ENCODE measurements around the gene ADAM15. TPM values are rescaled to one million over a fixed set of nuclear protein-coding genes. Genes with fewer than 3 reads are reported as not detected.

Gene ADAM15
- total and polyA plus RNA-seq, 2 donors (not counting 1 experiment from before 2014, with no cell fraction given) = 14.6 to 28.4 TPM

- Histone ChIP-seq H3K36me3 (replicated peaks in 1 of 2; ENCODE audit: control extremely low read depth in 1 of 2, control insufficient read depth in 1 of 2, extremely low read depth in 1 of 2, insufficient read depth in 2 of 2, low read length in 1 of 2) (no peaks in the 10 kb centered on the region), H3K4me2 (replicated peaks; ENCODE audit: low read depth, low read length, poor library complexity, severe bottlenecking) (no peak overlapping the region), H3K4me3 (ENCODE audit: control extremely low read depth in 1 of 5, extremely low read depth in 1 of 5, insufficient read depth in 1 of 5, low read depth in 2 of 5, low read length in 4 of 5) (no peak overlapping the region), H3K27me3 (replicated peaks in 1 of 4; ENCODE audit: control extremely low read depth in 1 of 4, control insufficient read depth in 3 of 4, insufficient read depth in 4 of 4, low read length in 3 of 4) (peaks cover 0 to 11% (median 4%) of the 10 kb centered on the region in 4 experiments), H3K9ac (ENCODE audit: low read length) (no peak overlapping the region), H3K79me2 (ENCODE audit: control insufficient read depth, insufficient read depth, low read length) (no peaks in the 10 kb centered on the region), H3K4me1 (ENCODE audit: control insufficient read depth in 2 of 2, insufficient read depth in 2 of 2, low read length in 2 of 2) (peaks cover 9 to 11% of the 10 kb centered on the region in 2 donors), H2AFZ (ENCODE audit: insufficient read depth, low read depth, low read length, poor library complexity, severe bottlenecking) (no peak overlapping the region), H4K20me1 (ENCODE audit: control insufficient read depth, insufficient read depth, low read length, poor library complexity, severe bottlenecking) (no peaks in the 10 kb centered on the region), H3K27ac (ENCODE audit: low read length in 2 of 2) (no peak overlapping the region), H3K9me3 (ENCODE audit: control extremely low read depth in 1 of 3, control insufficient read depth in 2 of 3, insufficient read depth in 1 of 3, low read length in 2 of 3) (peaks cover 0 to 3% (median 0%) of the 10 kb centered on the region in 3 donors)
- WGBS (ENCODE audit: insufficient coverage) = 39% methylated on average over 10 of the region's 13 CpGs
- no peak overlapping the region for H3K4me3 Mint-ChIP-seq
- POLR2A ChIA-PET = no interaction called here
- CTCF ChIA-PET = interaction anchor here (1.3 to 6.8 kb wide), 5 partner anchors 50 to 79 kb away, joined by 3 to 307 read pairs (median 15); partner anchors contain the start of gene KRTCAP2
- peaks cover 15% of the 10 kb centered on the region for H3K27me3 Mint-ChIP-seq
- ATAC-seq (ENCODE audit: low read depth) (no peak), DNase-seq (peak; percentile 51)
- TF ChIP-seq CTCF (IDR thresholded peaks at IDR 0.05) (peak; percentile 29), EZH2 (IDR thresholded peaks at IDR 0.05; ENCODE audit: borderline replicate concordance, insufficient read depth, low read depth, low read length, poor library complexity, severe bottlenecking) (no peak)
- H3K9me3 Mint-ChIP-seq (ENCODE audit: insufficient read depth) = no peaks in the 10 kb centered on the region
- H3K27ac Mint-ChIP-seq = no peak overlapping the region
- peaks cover 6% of the 10 kb centered on the region for H3K4me1 Mint-ChIP-seq
- intact Hi-C loops (cut with micrococcal nuclease) = loop anchor here (5.0 kb wide), 2 partner anchors 33 to 498 kb away; partner anchors contain the start of gene EFNA1
These were observed 43.0 kb downstream of the ADAM15 start for GRCh38 chr1:155093911-155094621.

DNA sequence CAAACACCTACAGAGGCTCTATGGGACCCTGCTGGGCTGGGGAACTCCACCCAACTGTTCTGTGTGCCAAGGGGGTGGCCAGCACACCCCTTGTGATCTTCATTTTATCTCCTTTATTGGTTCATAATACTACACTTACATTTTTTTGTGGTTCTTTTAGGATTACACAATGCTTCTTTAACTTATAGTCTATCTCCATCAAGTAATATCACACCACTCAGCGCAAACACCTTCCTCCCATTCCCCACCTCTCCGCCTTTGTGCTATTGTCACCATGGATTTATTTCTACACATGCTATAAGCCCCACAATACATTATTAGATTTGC lies 43.5 kb downstream of the ADAM15 start:
- Histone ChIP-seq H3K36me3 (replicated peaks in 1 of 2; ENCODE audit: control extremely low read depth in 1 of 2, control insufficient read depth in 1 of 2, extremely low read depth in 1 of 2, insufficient read depth in 2 of 2, low read length in 1 of 2) (no peaks in the 10 kb centered on the region), H3K9ac (ENCODE audit: low read length) (no peak overlapping the region), H2AFZ (ENCODE audit: insufficient read depth, low read depth, low read length, poor library complexity, severe bottlenecking) (no peak overlapping the region), H3K4me3 (ENCODE audit: control extremely low read depth in 1 of 5, extremely low read depth in 1 of 5, insufficient read depth in 1 of 5, low read depth in 2 of 5, low read length in 4 of 5) (no peak overlapping the region), H4K20me1 (ENCODE audit: control insufficient read depth, insufficient read depth, low read length, poor library complexity, severe bottlenecking) (no peaks in the 10 kb centered on the region), H3K27me3 (replicated peaks in 1 of 4; ENCODE audit: control extremely low read depth in 1 of 4, control insufficient read depth in 3 of 4, insufficient read depth in 4 of 4, low read length in 3 of 4) (peaks cover 0 to 11% (median 4%) of the 10 kb centered on the region in 4 experiments), H3K4me2 (replicated peaks; ENCODE audit: low read depth, low read length, poor library complexity, severe bottlenecking) (no peak overlapping the region), H3K9me3 (ENCODE audit: control extremely low read depth in 1 of 3, control insufficient read depth in 2 of 3, insufficient read depth in 1 of 3, low read length in 2 of 3) (peaks cover 0 to 3% (median 0%) of the 10 kb centered on the region in 3 donors), H3K79me2 (ENCODE audit: control insufficient read depth, insufficient read depth, low read length) (no peaks in the 10 kb centered on the region), H3K4me1 (ENCODE audit: control insufficient read depth in 2 of 2, insufficient read depth in 2 of 2, low read length in 2 of 2) (peaks cover 9 to 11% of the 10 kb centered on the region in 2 donors), H3K27ac (ENCODE audit: low read length in 2 of 2) (no peak overlapping the region)
- no peak for ATAC-seq (ENCODE audit: low read depth)
- WGBS (ENCODE audit: insufficient coverage) = 100% methylated on average over 2 of the region's 2 CpGs
- intact Hi-C loops (cut with micrococcal nuclease) = loop anchor here (5.0 kb wide), 2 partner anchors 33 to 498 kb away; partner anchors contain the start of gene EFNA1
- Mint-ChIP-seq H3K4me1 (peaks cover 6% of the 10 kb centered on the region), H3K27me3 (peaks cover 15% of the 10 kb centered on the region), H3K9me3 (ENCODE audit: insufficient read depth) (no peaks in the 10 kb centered on the region), H3K4me3 (no peak overlapping the region), H3K27ac (no peak overlapping the region)
- POLR2A ChIA-PET = no interaction called here
- CTCF ChIA-PET = interaction anchor here (1.0 to 2.5 kb wide), 6 partner anchors 9 to 78 kb away, joined by 3 to 44 read pairs (median 5); partner anchors contain the start of gene KRTCAP2
- TF ChIP-seq EZH2 (IDR thresholded peaks at IDR 0.05; ENCODE audit: borderline replicate concordance, insufficient read depth, low read depth, low read length, poor library complexity, severe bottlenecking) (no peak), CTCF (IDR thresholded peaks at IDR 0.05) (no peak)
- DNase-seq = no peak
